Umbilical cord (tissue), 2 donors: Measurements from ENCODE around the gene NEUROD2. TPM values are rescaled to one million over a fixed set of nuclear protein-coding genes. Genes with fewer than 3 reads are reported as not detected.
A peak's percentile ranks its signal among the peaks of the same experiment; 100 is the strongest.
"Not testable (repeated sequence)": the region's sequence is repeated elsewhere in the genome, so short reads cannot be mapped to it uniquely, and the experiment has no call there.

ENCODE experiments used
- DNase-seq: peaks from one replicate; pipeline ENCODE4 v3.0.0-alpha.2; 2015; ENCODE audit warnings: low spot score
- total RNA-seq: library from RNA; depleted of rRNA; stranded (reverse); fragments of >200 nt; gene quantifications from one replicate; pipeline ENCODE4 v1.2.3, GENCODE V29; 2014; ENCODE audit warnings: low replicate concordance; ENCODE audit not compliant: insufficient read depth

NEUROD2 gene
- total RNA-seq, 1 donor from 2014 or later, result 1.4 TPM

GRCh38 chr17:39602533-39603303 lies 5.0 kb downstream of the NEUROD2 start:
- no peak for DNase-seq

- no peak for DNase-seq
Observed at GRCh38 chr17:39601758-39602532, 5.8 kb downstream of the NEUROD2 start.

- DNase-seq, result no peak
Observed at GRCh38 chr17:39600997-39601597, 6.6 kb downstream of the NEUROD2 start.

GRCh38 chr17:39600288-39600996 lies 7.3 kb downstream of the NEUROD2 start:
- DNase-seq, result no peak

- no peak for DNase-seq
Observed at GRCh38 chr17:39599665-39600231, 8.0 kb downstream of the NEUROD2 start.

GRCh38 chr17:39599004-39599664 lies 8.6 kb downstream of the NEUROD2 start:
- no peak for DNase-seq

GRCh38 chr17:39598630-39599003 lies 9.1 kb downstream of the NEUROD2 start:
- no peak for DNase-seq

- no peak for DNase-seq
Observed at GRCh38 chr17:39598047-39598481, 9.7 kb downstream of the NEUROD2 start.

GRCh38 chr17:39597372-39598046 lies 10.2 kb downstream of the NEUROD2 start:
- no peak for DNase-seq

GRCh38 chr17:39596543-39597267 lies 11.0 kb downstream of the NEUROD2 start:
- DNase-seq, result no peak

GRCh38 chr17:39595928-39596510 lies 11.7 kb downstream of the NEUROD2 start:
- no peak for DNase-seq

GRCh38 chr17:39595294-39595693 lies 12.4 kb downstream of the NEUROD2 start:
- DNase-seq, result no peak

- DNase-seq, result no peak
Observed at GRCh38 chr17:39593371-39593770, 14.3 kb downstream of the NEUROD2 start.

GRCh38 chr17:39591958-39592954 lies 15.5 kb downstream of the NEUROD2 start:
- DNase-seq, result peak; percentile 60

GRCh38 chr17:39590180-39590579 lies 17.5 kb downstream of the NEUROD2 start:
- DNase-seq, result not testable (repeated sequence)

GRCh38 chr17:39582658-39583057 lies 25.1 kb downstream of the NEUROD2 start:
- DNase-seq, result no peak

GRCh38 chr17:39581759-39582085 lies 26.0 kb downstream of the NEUROD2 start:
- DNase-seq, result no peak

GRCh38 chr17:39581071-39581758 lies 26.5 kb downstream of the NEUROD2 start:
- DNase-seq, result no peak
